ENCODE measurements around the gene TTC17.
A peak's percentile ranks its signal among the peaks of the same experiment; 100 is the strongest.

TTC17 gene

DNA sequence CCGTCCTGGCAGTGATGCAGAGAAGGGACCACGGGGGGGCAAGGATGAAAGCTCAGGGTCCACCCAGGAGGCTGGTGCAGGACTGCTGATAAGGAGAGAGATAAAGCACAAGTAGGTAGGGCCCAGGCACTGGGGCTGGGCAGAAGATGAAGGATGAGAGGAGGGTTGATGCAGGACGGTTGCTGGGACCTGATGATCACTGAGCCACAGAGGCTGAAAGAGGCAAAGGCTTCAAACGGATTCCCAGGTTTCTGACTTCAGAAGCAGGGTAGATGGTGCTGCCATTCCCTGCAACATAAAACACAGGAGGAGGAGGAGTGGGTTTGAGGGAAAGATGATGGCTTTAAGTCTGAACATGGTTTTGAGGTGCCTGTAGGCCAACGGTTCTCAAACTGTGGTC, 148.5 kb downstream of the TTC17 start:
- no peak for TF ChIP-seq CTCF (conservative IDR thresholded peaks at IDR 0.05; ENCODE audit: low read depth, low read length)
- no peak for DNase-seq (ENCODE audit: low read depth)
- H3K4me3 ChIP-seq (ENCODE audit: low read depth, low read length) = no peak overlapping the region

DNA sequence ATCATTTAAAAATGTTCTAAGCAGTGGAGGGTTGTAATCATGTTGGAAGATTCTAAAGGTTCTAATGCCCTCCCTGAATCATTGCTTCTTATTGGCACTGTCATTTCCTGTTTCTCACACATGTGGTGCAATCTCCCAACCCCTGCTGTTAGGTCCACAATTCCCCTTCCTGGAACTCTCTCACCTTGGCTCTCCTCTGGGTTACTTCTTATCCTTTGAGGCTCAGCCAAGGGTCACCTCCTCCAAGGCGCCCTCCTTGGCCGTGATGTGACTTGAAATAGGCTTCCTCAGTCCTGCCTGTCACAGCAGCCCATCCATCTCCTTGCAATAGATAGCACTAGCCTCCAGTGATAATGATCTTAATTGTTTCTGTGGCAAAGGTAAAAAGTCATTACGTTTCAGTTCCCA, 149.8 kb downstream of the TTC17 start:
- TF ChIP-seq CTCF (conservative IDR thresholded peaks at IDR 0.05; ENCODE audit: low read depth, low read length) = no peak
- no peak overlapping the region for H3K4me3 ChIP-seq (ENCODE audit: low read depth, low read length)
- DNase-seq (ENCODE audit: low read depth) = peak; percentile 76

GRCh38 chr11:43511959-43512358, 153.2 kb downstream of the TTC17 start:
- DNase-seq (ENCODE audit: low read depth) = no peak
- H3K4me3 ChIP-seq (ENCODE audit: low read depth, low read length) = no peak overlapping the region
- TF ChIP-seq CTCF (conservative IDR thresholded peaks at IDR 0.05; ENCODE audit: low read depth, low read length) = no peak

GRCh38 chr11:43515090-43515489, 156.4 kb downstream of the TTC17 start:
- DNase-seq (ENCODE audit: low read depth) = no peak

GRCh38 chr11:43516316-43516850, 157.7 kb downstream of the TTC17 start:
- H3K4me3 ChIP-seq (ENCODE audit: low read depth, low read length) = no peak overlapping the region
- no peak for TF ChIP-seq CTCF (conservative IDR thresholded peaks at IDR 0.05; ENCODE audit: low read depth, low read length)
- DNase-seq (ENCODE audit: low read depth) = no peak

More at GRCh38 chr11:43515090-43515489, 156.4 kb downstream of the TTC17 start:
- TF ChIP-seq CTCF (conservative IDR thresholded peaks at IDR 0.05; ENCODE audit: low read depth, low read length) = peak; percentile 47
- no peak overlapping the region for H3K4me3 ChIP-seq (ENCODE audit: low read depth, low read length)

DNA sequence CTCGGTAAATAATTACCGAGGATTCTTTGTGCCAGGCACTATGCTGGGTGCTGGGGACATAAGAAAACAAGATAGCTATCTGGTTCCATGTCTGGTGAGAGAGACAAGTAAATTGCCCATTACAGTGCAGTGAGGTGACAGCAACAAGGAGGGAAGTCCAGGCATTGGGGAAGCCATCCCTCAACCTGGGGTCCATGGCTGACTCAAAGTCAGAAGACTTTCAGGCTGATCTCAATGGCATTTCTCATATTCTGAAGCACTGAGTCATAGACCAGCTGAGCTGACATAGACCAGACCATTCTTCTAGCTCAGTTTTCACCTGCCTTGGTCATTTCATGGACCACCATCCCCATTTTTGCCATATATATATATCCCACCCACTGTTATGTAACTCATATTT, 158.8 kb downstream of the TTC17 start:
- H3K4me3 ChIP-seq (ENCODE audit: low read depth, low read length) = no peak overlapping the region
- DNase-seq (ENCODE audit: low read depth) = peak; percentile 49
- TF ChIP-seq CTCF (conservative IDR thresholded peaks at IDR 0.05; ENCODE audit: low read depth, low read length) = no peak

- H3K4me3 ChIP-seq (ENCODE audit: low read depth, low read length) = no peak overlapping the region
- no peak for TF ChIP-seq CTCF (conservative IDR thresholded peaks at IDR 0.05; ENCODE audit: low read depth, low read length)
- peak; percentile 63 for DNase-seq (ENCODE audit: low read depth)
Observed at GRCh38 chr11:43518408-43519160, 159.9 kb downstream of the TTC17 start.
